GM21360 (cell line): ENCODE data around the gene IRAK3.

Experiments
- ATAC-seq: cut with Tn5 transposase; IDR thresholded peaks from one replicate; pipeline ENCODE4 v1.9.1; 2021; ENCODE audit warnings: mild to moderate bottlenecking, moderate library complexity; ENCODE audit not compliant: unreplicated experiment

Gene IRAK3

DNA sequence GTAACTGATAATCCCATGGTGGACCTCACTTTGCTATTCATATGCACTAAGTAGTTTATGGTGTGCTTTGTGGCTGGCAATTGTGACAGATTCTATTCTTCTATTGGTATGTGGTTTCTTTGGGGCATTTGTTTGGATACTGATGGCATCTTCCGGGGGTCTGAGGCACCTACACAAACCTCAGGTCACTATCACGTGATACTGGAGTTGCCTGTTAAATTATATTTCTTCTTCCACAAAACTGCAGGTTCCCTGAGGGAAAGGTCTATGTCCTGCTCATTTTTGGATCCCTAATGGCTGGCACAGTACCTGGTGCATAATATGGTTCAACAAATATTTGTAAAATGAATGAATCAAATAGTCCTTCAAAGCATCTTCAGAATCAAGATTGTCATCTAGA, 63.8 kb downstream of the IRAK3 start:
- ATAC-seq, result no peak

DNA sequence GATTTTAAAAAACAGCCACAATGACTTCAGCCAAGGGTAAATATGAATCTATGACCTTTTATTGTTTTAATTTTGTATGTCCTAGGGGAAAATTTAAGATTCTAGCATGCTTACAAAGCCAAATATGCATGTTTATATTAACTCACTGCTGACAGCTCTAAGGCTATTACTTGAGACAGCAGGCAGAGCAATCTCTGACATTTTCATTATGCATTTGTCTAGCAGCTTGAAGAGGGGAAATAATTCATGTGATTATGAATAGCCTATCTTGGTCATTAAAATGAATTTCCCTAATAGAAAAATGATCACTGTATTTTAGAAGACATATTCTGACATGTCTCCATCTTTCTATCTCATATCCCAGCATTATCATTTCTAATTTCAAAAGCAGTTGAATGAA, 66.7 kb downstream of the IRAK3 start:
- ATAC-seq, result no peak

DNA sequence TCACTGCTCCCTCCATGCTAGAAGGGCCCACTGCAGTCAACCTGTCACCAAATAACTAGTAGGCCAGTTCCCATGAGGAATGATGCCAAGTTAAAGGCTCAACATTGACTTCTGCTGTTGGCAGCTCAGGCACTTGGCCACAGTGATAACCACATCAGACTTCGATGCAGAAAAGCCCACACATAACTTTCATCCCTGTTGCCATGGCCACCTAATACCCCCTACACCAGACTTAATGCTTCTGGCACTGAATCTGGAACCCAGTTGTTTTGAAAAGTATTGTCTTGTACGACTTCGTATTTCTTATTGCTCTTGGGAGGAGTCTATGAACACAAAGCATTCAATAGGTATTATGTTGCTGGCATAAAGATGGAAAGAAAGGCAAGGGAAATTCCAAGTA, 69.0 kb downstream of the IRAK3 start:
- ATAC-seq, result no peak

DNA sequence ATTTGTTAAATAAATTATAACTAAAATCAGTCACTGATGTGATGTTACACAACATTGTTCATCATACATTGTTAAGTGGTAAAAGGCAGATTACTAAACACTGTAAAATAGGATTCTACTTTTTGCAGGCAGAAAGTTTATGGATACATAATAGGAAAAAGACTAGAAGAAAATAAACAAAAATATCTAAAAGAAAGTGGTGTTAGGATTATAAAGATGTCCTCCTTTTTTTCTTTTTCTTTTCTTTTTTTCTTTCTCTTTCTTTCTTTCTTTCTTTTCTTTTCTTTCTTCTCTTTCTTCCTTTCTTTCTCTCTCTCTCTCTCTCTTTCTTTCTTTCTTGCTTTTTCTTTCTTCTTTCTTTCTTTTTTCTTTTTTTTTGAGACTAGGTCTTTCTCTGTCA, 73.7 kb downstream of the IRAK3 start:
- ATAC-seq, result no peak

DNA sequence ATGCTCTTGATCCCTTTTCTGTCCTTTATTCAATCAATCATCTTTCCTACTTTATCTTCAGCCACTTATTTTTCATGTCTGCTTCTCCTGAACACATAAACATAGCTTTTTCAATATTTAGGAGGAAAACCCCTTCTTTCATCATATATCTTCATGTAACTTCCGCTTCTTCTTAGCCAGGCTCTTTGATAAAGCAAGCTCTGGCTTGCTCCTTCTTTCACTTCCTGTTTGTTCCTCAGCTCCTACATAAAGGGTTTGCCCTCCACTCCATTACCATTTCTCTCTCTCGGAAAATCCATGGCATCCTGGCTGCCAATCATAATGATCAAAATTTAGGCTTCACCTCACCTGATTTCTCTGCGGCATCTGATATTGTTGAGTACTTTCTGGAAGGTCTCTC, 79.5 kb downstream of the IRAK3 start:
- no peak for ATAC-seq

DNA sequence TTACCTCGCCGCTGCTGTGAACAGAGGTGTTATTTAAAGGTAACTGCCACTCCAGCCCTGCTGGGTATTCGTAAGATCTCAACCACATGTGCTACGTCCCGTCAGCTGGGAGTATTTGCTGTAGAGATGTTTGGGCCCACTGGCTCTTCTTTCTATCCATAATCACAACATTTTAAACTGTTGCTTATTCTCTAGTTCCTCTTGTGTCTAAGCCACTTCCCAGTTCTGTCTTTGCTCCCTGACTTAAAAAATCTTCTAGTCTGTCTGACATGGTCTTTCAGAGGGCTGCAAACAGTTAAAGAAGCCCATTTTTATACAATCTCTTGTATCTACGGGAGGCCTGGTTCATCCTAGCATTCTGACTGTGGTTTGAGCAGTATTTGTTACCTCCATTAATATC, 80.1 kb downstream of the IRAK3 start:
- ATAC-seq, result no peak

DNA sequence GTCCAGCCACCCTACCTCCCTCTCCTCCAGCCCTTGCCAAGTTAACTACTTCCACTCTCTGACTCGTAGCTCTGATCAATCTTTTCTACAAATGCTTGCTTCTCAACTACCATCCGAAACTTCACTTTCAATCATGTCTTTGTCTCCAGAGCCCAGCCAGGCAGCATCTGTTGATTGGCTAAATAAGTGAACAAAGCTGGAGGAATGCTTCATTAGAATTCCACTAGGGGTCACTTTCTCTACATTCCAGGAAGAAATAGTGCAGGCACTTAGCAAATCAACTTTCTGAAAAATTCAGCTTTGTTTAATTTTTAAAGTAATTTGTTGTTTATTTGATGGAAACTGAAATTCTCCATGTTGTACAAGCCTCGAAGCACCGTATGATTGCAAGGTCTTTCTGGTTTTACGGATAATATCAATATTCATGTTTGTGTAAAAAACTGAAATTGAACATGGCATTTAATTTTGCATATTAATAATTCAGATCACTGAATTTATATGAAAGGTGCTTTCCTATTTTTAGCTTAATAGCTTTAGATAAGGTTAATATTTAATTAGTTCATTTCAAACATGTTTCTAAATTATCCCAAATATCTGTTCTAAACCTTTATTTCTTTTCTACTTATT, 80.9 kb downstream of the IRAK3 start:
- no peak for ATAC-seq

DNA sequence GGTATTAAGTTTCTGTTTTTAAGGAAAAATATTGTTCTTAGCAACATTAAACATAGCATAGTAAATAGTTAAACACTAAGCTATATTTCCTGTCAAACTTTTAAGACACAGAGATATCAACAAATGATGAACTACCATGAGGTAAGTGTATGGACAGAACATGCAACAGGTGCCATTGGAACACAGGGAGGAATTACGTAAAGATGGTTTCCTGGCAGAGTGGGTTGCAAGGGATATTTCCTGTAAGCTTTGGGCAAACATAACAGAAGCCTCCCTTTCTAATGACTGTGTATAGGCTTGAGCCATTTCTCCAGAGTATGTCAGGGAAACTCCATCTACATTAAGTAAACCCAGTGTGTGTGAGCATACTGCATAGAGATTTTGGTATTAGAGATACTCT, 81.6 kb downstream of the IRAK3 start:
- ATAC-seq, result no peak

DNA sequence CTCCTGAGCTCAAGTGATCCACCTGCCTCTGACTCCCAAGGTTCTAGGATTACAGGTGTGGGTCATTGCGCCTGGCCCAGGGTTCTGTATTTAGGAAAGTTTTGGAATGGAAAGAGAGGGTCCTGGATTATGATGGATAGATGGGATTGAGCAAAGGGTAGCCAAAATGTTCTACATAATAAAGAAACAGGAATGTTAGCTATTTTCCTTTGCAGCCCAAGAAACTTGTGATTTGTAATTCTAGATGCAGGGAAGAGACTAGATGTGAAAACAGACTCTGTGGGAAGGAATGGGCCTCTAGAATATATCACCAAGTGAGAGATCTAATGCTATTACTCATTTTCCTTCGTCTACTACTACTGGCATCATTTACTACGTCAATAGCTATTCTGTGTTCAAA, 83.6 kb downstream of the IRAK3 start:
- ATAC-seq, result no peak

DNA sequence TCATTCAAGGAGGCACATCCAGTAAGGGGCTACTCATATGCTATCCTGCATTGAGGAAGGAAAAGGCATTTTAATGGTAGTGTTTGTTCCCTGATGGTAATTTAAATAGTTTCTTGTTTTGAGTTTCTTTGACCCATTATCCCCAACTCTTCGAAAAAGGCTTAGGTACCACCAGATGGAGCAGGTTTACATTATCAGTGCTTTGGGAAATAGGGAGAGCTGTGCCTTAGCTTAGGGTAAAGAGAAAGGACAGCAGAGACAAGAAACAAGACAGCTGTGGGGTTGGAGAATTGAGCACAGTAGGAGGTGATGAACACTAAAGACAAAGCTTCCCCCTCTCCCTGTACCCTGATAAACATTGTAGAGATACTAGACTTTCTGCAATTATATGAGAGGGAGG, 84.1 kb downstream of the IRAK3 start:
- no peak for ATAC-seq

DNA sequence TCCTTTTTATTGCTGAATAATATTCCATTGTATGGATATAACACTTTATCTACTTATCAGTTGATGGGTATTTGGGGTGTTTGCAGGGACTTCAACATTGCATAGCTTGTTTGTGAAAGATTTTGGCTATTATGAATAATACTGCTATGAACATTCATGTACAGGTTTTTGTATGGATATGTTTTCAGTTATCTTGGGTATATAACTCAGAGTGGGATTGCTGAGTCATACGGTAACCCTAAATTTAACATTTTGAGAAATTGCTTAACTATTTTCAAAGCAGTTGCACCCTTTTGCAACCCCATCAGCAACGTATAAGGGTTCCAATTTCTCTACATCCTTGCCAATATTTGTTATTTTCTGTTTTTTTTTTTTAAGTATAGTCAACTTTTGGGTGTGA, 86.0 kb downstream of the IRAK3 start:
- ATAC-seq, result no peak

DNA sequence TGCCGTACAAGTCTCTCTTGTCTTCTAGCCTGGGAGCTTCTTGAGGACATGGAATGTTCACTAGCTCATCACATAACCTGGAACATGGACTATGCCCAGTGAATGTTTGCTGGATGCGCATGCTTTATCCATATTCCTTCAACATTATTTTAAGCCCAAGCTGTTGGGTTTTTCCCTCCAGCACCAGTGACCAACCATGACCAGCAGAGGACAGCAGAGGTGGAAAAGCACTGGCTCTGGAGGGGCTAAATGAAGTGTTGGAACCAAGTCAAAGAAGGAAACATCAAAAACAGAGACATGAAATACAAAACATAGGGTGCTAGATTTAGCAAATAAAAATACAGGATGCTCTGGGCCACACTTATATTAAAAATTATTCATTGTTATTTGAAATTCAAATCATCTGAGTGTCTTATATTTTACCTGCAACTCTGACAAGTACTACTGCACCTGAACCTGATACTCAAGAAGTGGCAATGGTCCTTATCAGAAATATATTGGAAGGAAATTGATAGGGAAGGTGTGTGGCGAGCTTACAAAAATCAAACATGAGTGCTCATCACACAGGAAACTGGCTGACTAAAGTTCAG, 90.2 kb downstream of the IRAK3 start:
- no peak for ATAC-seq

DNA sequence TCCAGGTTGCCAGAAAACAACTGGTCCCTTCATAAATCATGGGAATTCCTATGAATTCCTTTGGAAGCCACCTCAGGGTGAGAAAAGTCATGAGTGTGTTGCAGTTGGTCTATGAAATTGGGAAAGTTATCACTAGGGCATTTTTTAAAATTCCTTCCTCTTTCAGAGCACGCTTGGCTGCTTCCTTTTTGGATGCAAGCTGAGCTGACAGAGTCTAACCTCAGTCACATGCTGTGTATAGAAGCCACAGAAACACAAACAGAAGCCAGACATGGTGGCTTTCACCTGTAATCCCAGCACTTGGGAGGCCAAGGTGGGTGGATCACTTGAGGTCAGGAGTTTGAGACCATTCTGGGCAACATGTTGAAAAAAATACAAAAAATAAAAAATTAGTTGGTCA, 91.5 kb downstream of the IRAK3 start:
- ATAC-seq, result no peak

DNA sequence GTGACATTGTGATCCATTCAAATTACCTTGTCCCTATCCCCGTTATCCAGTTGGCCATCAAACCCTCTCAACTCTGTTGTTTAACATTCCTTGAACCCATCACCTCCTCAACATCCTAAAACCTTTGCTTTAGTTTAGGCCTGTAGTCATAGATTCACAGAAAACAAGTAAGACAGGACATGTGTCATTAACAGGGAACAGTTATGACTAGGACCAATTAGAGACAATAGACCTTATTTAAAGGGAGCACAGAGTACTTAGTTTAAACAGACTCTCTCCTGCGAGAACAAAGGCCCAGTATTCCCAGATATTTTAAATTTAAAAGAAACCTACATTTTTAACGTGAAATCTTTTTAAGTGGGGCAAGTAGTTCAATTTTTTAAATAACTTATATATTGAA, 93.2 kb downstream of the IRAK3 start:
- no peak for ATAC-seq

DNA sequence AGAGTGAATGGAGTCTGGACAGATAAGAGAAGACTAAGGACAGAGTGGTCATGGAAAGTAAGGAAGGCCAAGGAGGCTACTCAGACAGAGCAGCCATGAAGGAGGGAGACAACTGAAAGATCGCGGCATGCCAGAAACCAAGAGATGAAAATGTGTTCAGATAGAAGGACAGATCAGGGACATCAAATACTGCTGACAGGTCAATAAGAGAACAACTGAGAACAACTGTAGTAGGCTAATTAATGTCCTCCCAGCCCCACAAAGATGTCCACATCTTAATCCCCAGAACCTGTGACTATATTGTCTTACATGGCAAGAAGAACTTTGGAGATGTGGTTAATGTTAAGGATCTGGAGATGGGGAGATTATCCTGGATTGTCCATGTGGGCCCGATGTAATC, 98.3 kb downstream of the IRAK3 start:
- no peak for ATAC-seq

DNA sequence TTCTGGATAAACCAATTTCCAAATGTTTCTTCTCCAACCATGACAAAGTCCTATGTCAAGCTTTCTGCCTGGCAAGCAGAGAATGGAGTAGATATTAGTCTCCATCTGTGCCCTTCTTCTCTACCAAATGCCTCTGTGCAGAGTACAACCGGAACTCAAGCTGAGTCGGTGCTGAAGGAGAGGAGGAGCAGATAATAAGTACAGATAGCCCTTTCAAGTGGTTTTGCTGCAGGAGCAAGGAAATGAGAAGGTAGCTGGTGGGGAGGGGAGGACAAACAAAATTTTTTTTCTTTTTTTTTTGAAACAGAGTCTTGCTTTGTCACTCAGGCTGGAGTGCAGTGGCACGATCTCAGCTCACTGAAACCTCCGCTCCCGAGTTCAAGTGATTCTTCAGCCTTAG, 99.1 kb downstream of the IRAK3 start:
- ATAC-seq, result no peak

DNA sequence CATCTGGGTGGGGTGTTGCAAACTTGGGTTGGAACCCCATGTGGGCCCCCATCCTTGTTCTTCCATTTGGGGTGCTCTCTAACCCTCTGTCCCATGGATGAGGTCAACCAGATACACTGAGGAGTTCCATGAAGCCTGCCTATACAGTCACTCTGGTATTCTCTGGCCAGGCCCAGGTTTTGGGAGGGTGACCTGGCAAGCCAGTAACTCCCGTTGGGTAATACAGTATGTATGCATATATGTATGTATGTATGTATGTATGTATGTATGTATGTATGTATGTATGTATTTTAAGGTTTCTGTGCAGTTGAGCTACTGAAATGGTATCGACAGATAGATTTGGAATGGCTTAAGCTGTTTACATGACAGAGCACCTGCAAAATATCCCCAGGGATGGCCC, 100.5 kb downstream of the IRAK3 start:
- no peak for ATAC-seq

DNA sequence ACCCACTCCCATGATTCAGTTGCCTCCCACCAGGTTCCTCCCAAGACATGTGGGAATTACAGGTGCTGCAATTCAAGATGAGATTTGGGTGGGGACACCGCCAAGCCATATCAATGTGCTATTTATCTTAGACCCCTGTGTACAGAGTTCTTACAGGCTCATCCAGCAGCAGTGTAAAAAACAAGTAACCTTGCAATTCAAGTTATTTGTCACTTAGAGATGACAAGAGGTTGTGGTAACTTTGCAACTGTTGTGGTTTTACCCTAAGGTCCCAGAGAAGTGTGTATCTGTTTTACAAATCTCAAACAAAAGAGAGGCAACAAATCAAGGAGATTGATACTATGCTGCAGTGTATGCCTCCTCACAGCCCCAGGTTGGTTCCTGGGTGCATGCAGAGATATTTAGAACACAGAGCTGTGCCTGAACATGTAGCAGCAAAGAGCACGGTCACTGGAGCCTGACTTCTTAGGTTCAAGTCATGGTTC, 101.7 kb downstream of the IRAK3 start:
- ATAC-seq, result no peak

DNA sequence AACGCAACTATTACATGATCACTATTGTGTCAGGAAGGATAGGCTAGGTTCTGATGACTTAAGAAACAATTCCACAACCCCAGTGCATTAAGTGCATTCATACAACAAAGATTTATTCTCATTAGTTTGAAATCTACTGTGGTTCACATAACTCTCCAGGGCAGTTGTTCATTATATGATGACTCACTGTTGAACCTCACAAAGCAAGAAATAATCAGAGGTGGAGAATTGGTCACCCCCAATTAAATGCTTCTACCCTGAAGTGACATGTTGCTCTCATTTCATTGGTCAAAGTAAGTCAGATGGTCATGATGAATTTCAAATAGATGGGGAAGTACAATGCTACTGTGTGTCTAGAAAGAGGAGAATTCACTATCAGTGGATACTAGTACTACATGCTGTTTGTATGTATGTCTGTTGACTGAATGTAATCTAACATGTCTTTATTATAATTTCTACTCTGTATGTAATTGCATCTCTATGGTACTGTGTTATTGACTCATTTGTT, 107.2 kb downstream of the IRAK3 start:
- no peak for ATAC-seq

DNA sequence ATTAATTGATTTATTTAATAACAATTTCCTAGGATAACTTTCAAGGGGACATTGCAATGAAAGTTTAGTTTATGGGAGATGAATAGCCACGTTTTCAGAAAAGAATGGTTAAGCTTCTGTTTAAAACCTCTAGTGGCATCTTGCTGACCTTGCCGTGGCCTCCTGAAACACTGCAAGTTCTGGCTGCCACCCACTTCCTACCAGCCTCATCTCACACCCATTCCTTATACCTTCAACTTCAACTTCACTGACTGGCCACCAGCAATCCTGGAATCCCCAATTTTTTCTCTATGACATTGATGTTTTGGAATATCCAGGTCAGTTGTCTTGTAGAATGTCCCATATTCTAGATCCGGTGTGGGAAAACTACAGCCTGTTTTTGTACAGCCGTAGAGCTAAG, 108.1 kb downstream of the IRAK3 start:
- no peak for ATAC-seq

DNA sequence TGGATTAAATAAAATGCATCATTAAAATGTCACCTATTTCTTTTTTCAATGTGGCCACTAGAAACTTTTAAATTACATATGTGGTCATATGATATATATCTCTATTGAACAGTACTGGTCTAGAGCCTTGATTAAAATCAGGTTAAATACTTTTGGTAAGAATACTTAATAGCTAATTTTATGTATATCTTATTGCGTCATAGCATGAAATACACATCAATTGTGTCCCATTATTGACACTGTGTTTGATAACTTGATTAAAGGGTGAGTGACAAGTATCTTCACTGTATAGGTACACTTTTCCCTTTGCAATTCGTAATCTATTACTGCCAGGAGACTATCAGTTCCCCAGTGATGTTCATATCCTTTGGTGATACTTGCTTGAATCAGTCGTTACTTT, 108.9 kb downstream of the IRAK3 start:
- ATAC-seq, result no peak

DNA sequence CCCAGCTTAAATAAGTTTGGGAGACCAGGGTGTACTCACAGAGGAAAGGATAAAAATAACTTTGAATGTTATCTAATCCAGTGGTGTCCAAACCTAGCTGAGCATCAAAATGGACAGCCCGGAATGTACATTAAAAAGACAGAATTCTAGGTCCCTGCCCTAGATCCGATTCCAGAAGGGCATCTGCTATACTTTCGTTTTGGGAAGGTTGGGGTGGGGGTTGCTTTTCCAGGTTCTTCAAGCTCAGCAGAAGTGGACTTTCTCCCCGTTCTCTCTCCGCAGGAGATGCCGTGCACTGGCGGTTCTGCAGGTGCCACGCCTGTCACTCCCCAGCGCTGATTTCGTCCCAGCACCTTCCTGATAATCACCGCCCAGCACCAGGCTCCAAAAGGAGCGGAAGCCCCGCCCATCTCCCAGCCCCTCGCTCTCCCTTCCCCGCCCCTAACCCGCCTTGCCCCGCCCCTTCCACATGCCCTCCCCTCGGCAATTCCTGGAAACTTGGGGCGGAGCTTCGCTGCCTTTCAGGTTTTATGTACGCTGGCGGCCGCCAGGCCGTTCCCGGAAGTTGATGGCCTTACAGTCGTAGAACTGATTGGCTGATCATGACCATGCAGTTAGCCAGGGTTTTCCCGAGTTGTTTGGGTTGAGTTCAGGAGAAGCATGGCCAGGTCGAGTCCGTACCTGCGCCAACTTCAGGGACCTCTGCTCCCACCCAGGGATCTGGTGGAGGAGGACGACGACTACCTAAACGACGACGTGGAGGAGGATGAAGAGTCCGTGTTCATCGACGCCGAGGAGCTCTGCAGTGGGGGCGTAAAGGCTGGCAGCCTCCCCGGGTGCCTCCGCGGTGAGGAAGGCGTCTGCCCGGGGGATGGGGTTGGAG, 113.2 kb downstream of the IRAK3 start, which contains the start of gene HELB:
Gene HELB, plus strand, starts transcription at position 550 of the 883 bp plus-strand sequence. Its CDS starts 111 bp downstream, at position 661.
- peak; percentile 75 for ATAC-seq
